Ishikawa (cell line): Measurements from ENCODE around the gene RNASE1.

Experiments
- CEBPB ChIP-seq: IDR thresholded peaks from 2 replicates; pipeline ENCODE4 v1.6.1; 2012
- CREB1 ChIP-seq: IDR thresholded peaks from 2 replicates; pipeline ENCODE4 v1.6.1; 2012; ENCODE audit warnings: low read depth
- EGR1 ChIP-seq: IDR thresholded peaks from 2 replicates; pipeline ENCODE4 v1.6.1; 2012
- EP300 ChIP-seq: IDR thresholded peaks from 2 replicates; pipeline ENCODE4 v1.6.1; 2012; ENCODE audit warnings: borderline replicate concordance
- RAD21 ChIP-seq: IDR thresholded peaks from 2 replicates; pipeline ENCODE4 v1.6.1; 2012; ENCODE audit warnings: low read depth
- TAF1 ChIP-seq: IDR thresholded peaks from 2 replicates; pipeline ENCODE4 v1.6.1; 2012; ENCODE audit warnings: low read depth, mild to moderate bottlenecking
- TEAD4 ChIP-seq: IDR thresholded peaks from 2 replicates; pipeline ENCODE4 v1.6.1; 2012
- YY1 ChIP-seq: IDR thresholded peaks from 2 replicates; pipeline ENCODE4 v1.6.1; 2012; ENCODE audit warnings: low read depth
- ZBTB7A ChIP-seq: IDR thresholded peaks from 2 replicates; pipeline ENCODE4 v1.6.1; 2012; ENCODE audit warnings: low read depth
- TF ChIP-seq, protein P1 (sequence below): IDR thresholded peaks from 2 replicates; pipeline ENCODE4 v1.6.1; 2012
- TF ChIP-seq, protein P2 (sequence below): IDR thresholded peaks from 2 replicates; pipeline ENCODE4 v1.6.1; 2012
- TF ChIP-seq, protein P3 (sequence below): IDR thresholded peaks from 2 replicates; pipeline ENCODE4 v1.6.1; 2012; ENCODE audit warnings: low read depth, mild to moderate bottlenecking

DNA sequence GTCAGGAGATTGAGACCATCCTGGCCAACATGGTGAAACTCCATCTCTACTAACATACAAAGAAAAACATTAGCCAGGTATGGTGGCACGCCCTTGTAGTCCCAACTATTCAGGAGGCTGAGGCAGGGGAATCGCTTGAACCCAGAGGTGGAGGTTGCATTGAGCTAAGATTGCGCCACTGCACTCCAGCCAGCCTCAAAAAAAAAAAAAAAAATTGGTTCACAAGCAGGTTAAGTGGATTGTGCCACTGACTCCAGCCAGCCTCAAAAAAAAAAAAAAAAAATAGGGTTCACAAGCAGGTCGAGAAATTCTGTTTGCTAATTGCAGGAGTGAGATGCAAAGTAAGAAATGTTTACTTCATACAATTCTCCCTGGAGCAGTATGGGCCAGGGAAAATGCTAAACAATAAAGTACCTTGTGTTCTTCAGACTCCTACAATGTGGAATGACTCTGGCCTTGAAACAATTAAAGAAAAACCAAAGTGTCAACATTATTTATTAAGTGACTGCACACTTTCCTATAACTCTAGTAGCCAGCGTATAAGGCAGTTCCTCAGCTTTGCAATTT is 28.3 kb downstream of the RNASE1 start:
- no peak for TF ChIP-seq TAF1
- TF ChIP-seq CEBPB: no peak
- TF ChIP-seq, protein P1, sequence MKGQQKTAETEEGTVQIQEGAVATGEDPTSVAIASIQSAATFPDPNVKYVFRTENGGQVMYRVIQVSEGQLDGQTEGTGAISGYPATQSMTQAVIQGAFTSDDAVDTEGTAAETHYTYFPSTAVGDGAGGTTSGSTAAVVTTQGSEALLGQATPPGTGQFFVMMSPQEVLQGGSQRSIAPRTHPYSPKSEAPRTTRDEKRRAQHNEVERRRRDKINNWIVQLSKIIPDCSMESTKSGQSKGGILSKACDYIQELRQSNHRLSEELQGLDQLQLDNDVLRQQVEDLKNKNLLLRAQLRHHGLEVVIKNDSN: no peak
- no peak for TF ChIP-seq YY1
- TF ChIP-seq TEAD4: no peak
- TF ChIP-seq, protein P2, sequence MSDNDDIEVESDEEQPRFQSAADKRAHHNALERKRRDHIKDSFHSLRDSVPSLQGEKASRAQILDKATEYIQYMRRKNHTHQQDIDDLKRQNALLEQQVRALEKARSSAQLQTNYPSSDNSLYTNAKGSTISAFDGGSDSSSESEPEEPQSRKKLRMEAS: no peak
- TF ChIP-seq EP300: no peak
- TF ChIP-seq EGR1: no peak
- TF ChIP-seq, protein P3, sequence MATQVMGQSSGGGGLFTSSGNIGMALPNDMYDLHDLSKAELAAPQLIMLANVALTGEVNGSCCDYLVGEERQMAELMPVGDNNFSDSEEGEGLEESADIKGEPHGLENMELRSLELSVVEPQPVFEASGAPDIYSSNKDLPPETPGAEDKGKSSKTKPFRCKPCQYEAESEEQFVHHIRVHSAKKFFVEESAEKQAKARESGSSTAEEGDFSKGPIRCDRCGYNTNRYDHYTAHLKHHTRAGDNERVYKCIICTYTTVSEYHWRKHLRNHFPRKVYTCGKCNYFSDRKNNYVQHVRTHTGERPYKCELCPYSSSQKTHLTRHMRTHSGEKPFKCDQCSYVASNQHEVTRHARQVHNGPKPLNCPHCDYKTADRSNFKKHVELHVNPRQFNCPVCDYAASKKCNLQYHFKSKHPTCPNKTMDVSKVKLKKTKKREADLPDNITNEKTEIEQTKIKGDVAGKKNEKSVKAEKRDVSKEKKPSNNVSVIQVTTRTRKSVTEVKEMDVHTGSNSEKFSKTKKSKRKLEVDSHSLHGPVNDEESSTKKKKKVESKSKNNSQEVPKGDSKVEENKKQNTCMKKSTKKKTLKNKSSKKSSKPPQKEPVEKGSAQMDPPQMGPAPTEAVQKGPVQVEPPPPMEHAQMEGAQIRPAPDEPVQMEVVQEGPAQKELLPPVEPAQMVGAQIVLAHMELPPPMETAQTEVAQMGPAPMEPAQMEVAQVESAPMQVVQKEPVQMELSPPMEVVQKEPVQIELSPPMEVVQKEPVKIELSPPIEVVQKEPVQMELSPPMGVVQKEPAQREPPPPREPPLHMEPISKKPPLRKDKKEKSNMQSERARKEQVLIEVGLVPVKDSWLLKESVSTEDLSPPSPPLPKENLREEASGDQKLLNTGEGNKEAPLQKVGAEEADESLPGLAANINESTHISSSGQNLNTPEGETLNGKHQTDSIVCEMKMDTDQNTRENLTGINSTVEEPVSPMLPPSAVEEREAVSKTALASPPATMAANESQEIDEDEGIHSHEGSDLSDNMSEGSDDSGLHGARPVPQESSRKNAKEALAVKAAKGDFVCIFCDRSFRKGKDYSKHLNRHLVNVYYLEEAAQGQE: no peak
- TF ChIP-seq CREB1: no peak
- TF ChIP-seq ZBTB7A: no peak
- no peak for TF ChIP-seq RAD21
